ENCODE results near the gene CRYBG2.
A peak's percentile ranks its signal among the peaks of the same experiment; 100 is the strongest.

The CRYBG2 gene

DNA sequence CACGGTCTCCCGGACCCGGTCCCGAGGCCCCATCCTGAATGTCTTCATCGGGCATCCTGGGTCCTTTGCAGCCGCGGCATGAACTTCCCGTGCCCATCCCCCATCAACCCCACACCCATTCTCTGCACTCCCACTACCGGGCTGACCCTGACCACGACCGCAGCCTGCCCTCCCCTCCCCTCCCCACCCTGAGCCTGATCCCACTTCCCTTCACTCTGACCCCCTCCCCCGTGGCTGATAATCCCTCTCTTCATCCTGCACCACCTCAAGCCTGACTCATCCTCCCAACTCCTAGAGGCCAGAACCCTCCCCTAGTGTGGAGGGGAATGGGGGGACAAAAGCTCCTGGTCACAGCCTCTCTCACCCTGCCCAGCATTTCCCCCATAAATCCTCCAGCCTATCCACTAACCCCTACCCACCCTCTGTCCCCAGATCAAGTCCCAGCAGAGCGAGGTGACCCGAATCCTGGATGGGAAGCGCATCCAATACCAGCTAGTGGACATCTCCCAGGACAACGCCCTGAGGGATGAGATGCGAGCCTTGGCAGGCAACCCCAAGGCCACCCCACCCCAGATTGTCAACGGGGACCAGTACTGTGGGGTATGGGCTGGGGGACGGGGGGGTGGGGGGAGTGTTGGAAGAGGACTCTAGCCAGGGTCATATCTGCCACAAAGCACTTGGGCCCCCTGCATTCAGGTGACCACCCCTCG, 73.4 kb downstream of the CRYBG2 start:
- Histone ChIP-seq H3K27ac (ENCODE audit: low read length) (no peak overlapping the region), H3K9me3 (ENCODE audit: insufficient read depth, low read length) (no peaks in the 10 kb centered on the region), H3K79me2 (ENCODE audit: low read length) (no peaks in the 10 kb centered on the region), H3K4me3 (ENCODE audit: low read length) (peak overlapping the region; percentile 95), H3K9ac (ENCODE audit: low read length) (peak overlapping the region; percentile 78), H4K20me1 (ENCODE audit: insufficient read depth, low read length) (no peaks in the 10 kb centered on the region), H3K36me3 (replicated peaks; ENCODE audit: low read depth, low read length) (peaks cover 24% of the 10 kb centered on the region), H3K27me3 (ENCODE audit: low read depth, low read length) (no peaks in the 10 kb centered on the region), H3K4me1 (ENCODE audit: low read length) (peaks cover 11% of the 10 kb centered on the region), H3K4me2 (ENCODE audit: low read length) (peak overlapping the region; percentile 92), H2AFZ (ENCODE audit: low read depth, low read length) (no peak overlapping the region)
- TF ChIP-seq, protein P1, sequence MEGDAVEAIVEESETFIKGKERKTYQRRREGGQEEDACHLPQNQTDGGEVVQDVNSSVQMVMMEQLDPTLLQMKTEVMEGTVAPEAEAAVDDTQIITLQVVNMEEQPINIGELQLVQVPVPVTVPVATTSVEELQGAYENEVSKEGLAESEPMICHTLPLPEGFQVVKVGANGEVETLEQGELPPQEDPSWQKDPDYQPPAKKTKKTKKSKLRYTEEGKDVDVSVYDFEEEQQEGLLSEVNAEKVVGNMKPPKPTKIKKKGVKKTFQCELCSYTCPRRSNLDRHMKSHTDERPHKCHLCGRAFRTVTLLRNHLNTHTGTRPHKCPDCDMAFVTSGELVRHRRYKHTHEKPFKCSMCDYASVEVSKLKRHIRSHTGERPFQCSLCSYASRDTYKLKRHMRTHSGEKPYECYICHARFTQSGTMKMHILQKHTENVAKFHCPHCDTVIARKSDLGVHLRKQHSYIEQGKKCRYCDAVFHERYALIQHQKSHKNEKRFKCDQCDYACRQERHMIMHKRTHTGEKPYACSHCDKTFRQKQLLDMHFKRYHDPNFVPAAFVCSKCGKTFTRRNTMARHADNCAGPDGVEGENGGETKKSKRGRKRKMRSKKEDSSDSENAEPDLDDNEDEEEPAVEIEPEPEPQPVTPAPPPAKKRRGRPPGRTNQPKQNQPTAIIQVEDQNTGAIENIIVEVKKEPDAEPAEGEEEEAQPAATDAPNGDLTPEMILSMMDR (IDR thresholded peaks at IDR 0.05; ENCODE audit: low read depth, low read length), result no peak
- TF ChIP-seq EZH2phosphoT487 (IDR thresholded peaks at IDR 0.05; ENCODE audit: low read depth), result no peak

- Histone ChIP-seq H3K27ac (ENCODE audit: low read length) (no peak within 1 kb of the TSS; the same call in 1 of the 2 replicates), H4K20me1 (ENCODE audit: insufficient read depth, low read length) (no peaks in the 10 kb centered on the region), H3K4me2 (ENCODE audit: low read length) (peak within 1 kb of the TSS; percentile 92), H3K79me2 (ENCODE audit: low read length) (no peaks in the 10 kb centered on the region), H3K9ac (ENCODE audit: low read length) (peak within 1 kb of the TSS; percentile 78), H3K4me1 (ENCODE audit: low read length) (peaks cover 11% of the 10 kb centered on the region), H3K4me3 (ENCODE audit: low read length) (peak within 1 kb of the TSS; percentile 95), H3K9me3 (ENCODE audit: insufficient read depth, low read length) (no peaks in the 10 kb centered on the region), H3K27me3 (ENCODE audit: low read depth, low read length) (no peaks in the 10 kb centered on the region), H2AFZ (ENCODE audit: low read depth, low read length) (peak within 1 kb of the TSS; percentile 84; the same call in 1 of the 2 replicates), H3K36me3 (replicated peaks; ENCODE audit: low read depth, low read length) (peaks cover 24% of the 10 kb centered on the region)
- TF ChIP-seq EZH2phosphoT487 (IDR thresholded peaks at IDR 0.05; ENCODE audit: low read depth), result no peak
- TF ChIP-seq, protein P1 (IDR thresholded peaks at IDR 0.05; ENCODE audit: low read depth, low read length), result peak; percentile 14; the same call in 1 of the 2 replicates
Observed at GRCh38 chr1:26279456-26280332, 74.2 kb downstream of the CRYBG2 start, which contains the start of gene SH3BGRL3. Gene SH3BGRL3, plus strand, starts transcription at chr1:26280086. Its CDS starts 70 bp downstream, at chr1:26280156.

GRCh38 chr1:26278724-26279455, 75.0 kb downstream of the CRYBG2 start:
- Histone ChIP-seq H3K27ac (ENCODE audit: low read length) (no peak overlapping the region), H3K9ac (ENCODE audit: low read length) (peak overlapping the region; percentile 78; the same call in 1 of the 2 replicates), H3K4me2 (ENCODE audit: low read length) (peak overlapping the region; percentile 92), H3K4me1 (ENCODE audit: low read length) (peaks cover 11% of the 10 kb centered on the region), H4K20me1 (ENCODE audit: insufficient read depth, low read length) (no peaks in the 10 kb centered on the region), H3K4me3 (ENCODE audit: low read length) (peak overlapping the region; percentile 95), H2AFZ (ENCODE audit: low read depth, low read length) (no peak overlapping the region), H3K27me3 (ENCODE audit: low read depth, low read length) (no peaks in the 10 kb centered on the region), H3K36me3 (replicated peaks; ENCODE audit: low read depth, low read length) (peaks cover 24% of the 10 kb centered on the region), H3K79me2 (ENCODE audit: low read length) (no peaks in the 10 kb centered on the region), H3K9me3 (ENCODE audit: insufficient read depth, low read length) (no peaks in the 10 kb centered on the region)
- TF ChIP-seq, protein P1 (IDR thresholded peaks at IDR 0.05; ENCODE audit: low read depth, low read length), result no peak
- no peak for TF ChIP-seq EZH2phosphoT487 (IDR thresholded peaks at IDR 0.05; ENCODE audit: low read depth)

Data from OCI-LY3 (cell line).